WI38 (cell line): Measurements from ENCODE around the gene SLC4A5.

Source experiments
- H3K4me3 ChIP-seq: 2 replicates; pipeline ENCODE4 v1.5.1; 2011; ENCODE audit warnings: low read depth, mild to moderate bottlenecking, control low read depth, low read length
- CTCF ChIP-seq: IDR thresholded peaks from 2 replicates; pipeline ENCODE4 v1.5.1; 2012; ENCODE audit warnings: low read depth, mild to moderate bottlenecking, control low read depth, low read length

SLC4A5 gene

GRCh38 chr2:74301262-74301661, 42.0 kb downstream of the SLC4A5 start:
- no peak overlapping the region for H3K4me3 ChIP-seq
- TF ChIP-seq CTCF = no peak

- no peak for TF ChIP-seq CTCF
Measured at GRCh38 chr2:74300506-74300905, 42.7 kb downstream of the SLC4A5 start.

GRCh38 chr2:74297950-74298349, 45.3 kb downstream of the SLC4A5 start:
- no peak for TF ChIP-seq CTCF
- no peak overlapping the region for H3K4me3 ChIP-seq

More at GRCh38 chr2:74300506-74300905, 42.7 kb downstream of the SLC4A5 start:
- no peak overlapping the region for H3K4me3 ChIP-seq

- no peak overlapping the region for H3K4me3 ChIP-seq
- TF ChIP-seq CTCF = no peak
Measured at GRCh38 chr2:74297391-74297790, 45.8 kb downstream of the SLC4A5 start.

- H3K4me3 ChIP-seq = no peak overlapping the region
- no peak for TF ChIP-seq CTCF
Measured at GRCh38 chr2:74293191-74293991, 49.8 kb downstream of the SLC4A5 start.

- no peak for TF ChIP-seq CTCF
- H3K4me3 ChIP-seq = no peak overlapping the region
Measured at GRCh38 chr2:74292751-74293150, 50.5 kb downstream of the SLC4A5 start.

GRCh38 chr2:74291886-74292621, 51.2 kb downstream of the SLC4A5 start:
- no peak overlapping the region for H3K4me3 ChIP-seq
- TF ChIP-seq CTCF = no peak
